Measurements from ENCODE around the gene ZNF792. TPM values are rescaled to one million over a fixed set of nuclear protein-coding genes. Genes with fewer than 3 reads are reported as not detected.

Gene ZNF792
- polyA plus RNA-seq, 1 of the 3 experiments (the other 2 are of a cell fraction): 1.5 TPM

GRCh38 chr19:34943861-34944573 lies 20.0 kb downstream of the ZNF792 start:
- CTCF ChIA-PET: interaction anchor here (1.9 kb wide), 1 partner anchor 17 kb away, joined by 4 read pairs; the partner anchor contains the start of gene ZNF30
- no peak overlapping the region for H2AFZ ChIP-seq (ENCODE audit: low read depth)
- no peak overlapping the region for H3K9ac ChIP-seq
- H3K27ac ChIP-seq (ENCODE audit: low read depth in 2 of 2, low read length in 1 of 2): no peak overlapping the region
- peaks cover 10% of the 10 kb centered on the region; the same call in 1 of the 2 replicates for H3K9me3 ChIP-seq
- TF ChIP-seq JUND (IDR thresholded peaks at IDR 0.05) (no peak), MEF2A (IDR thresholded peaks at IDR 0.05; ENCODE audit: borderline replicate concordance, low read depth) (no peak), MAX (IDR thresholded peaks at IDR 0.05; ENCODE audit: low read depth) (no peak), TCF12 (IDR thresholded peaks at IDR 0.05) (no peak), EP300 (IDR thresholded peaks at IDR 0.05; ENCODE audit: borderline replicate concordance in 1 of 2, low read depth in 1 of 2, low read length in 1 of 2) (no peak), RXRA (IDR thresholded peaks at IDR 0.05; ENCODE audit: borderline replicate concordance, low read depth) (no peak), NRF1 (IDR thresholded peaks at IDR 0.05; ENCODE audit: low read depth, low read length) (no peak), GATA2 (CRISPR knock-in tag; IDR thresholded peaks at IDR 0.05) (no peak)
- H3K4me1 ChIP-seq (ENCODE audit: control insufficient read depth in 1 of 2, insufficient read depth in 2 of 2, low read depth in 1 of 2, low read length in 1 of 2): no peaks in the 10 kb centered on the region
- POLR2A ChIA-PET: no interaction called here
- no peak overlapping the region for H3K4me2 ChIP-seq
- H3K27me3 ChIP-seq (ENCODE audit: insufficient read depth): no peaks in the 10 kb centered on the region
- no peaks in the 10 kb centered on the region for H4K20me1 ChIP-seq (ENCODE audit: insufficient read depth)
- peaks cover 4% of the 10 kb centered on the region for H3F3A ChIP-seq (replicated peaks; ENCODE audit: insufficient read depth)
- peak overlapping the region in 1 of 2 experiments; percentile 7; a peak in 1 of 4 replicates for H3K4me3 ChIP-seq (ENCODE audit: low read depth in 2 of 2, low read length in 1 of 2)
- no peak for DNase-seq
- 92% methylated on average over 13 of the region's 13 CpGs for WGBS (ENCODE audit: low lambda C conversion rate)
- H3K36me3 ChIP-seq (replicated peaks in 1 of 2; ENCODE audit: control insufficient read depth in 1 of 2, insufficient read depth in 2 of 2, low read length in 1 of 2): peaks cover 22 to 43% of the 10 kb centered on the region in 2 experiments
- H3K79me2 ChIP-seq (ENCODE audit: insufficient read depth): no peaks in the 10 kb centered on the region
- H3K9me2 ChIP-seq: no peaks in the 10 kb centered on the region

GRCh38 chr19:34938886-34939285 lies 25.1 kb downstream of the ZNF792 start:
- ChIA-PET CTCF (no interaction called here), POLR2A (no interaction called here)
- Histone ChIP-seq H3K4me3 (ENCODE audit: low read depth in 2 of 2, low read length in 1 of 2) (no peak overlapping the region), H3K36me3 (replicated peaks in 1 of 2; ENCODE audit: control insufficient read depth in 1 of 2, insufficient read depth in 2 of 2, low read length in 1 of 2) (peaks cover 13 to 27% of the 10 kb centered on the region in 2 experiments), H4K20me1 (ENCODE audit: insufficient read depth) (no peaks in the 10 kb centered on the region), H2AFZ (ENCODE audit: low read depth) (no peak overlapping the region), H3F3A (replicated peaks; ENCODE audit: insufficient read depth) (no peaks in the 10 kb centered on the region), H3K9me2 (no peaks in the 10 kb centered on the region), H3K27me3 (ENCODE audit: insufficient read depth) (no peaks in the 10 kb centered on the region), H3K9ac (no peak overlapping the region), H3K4me1 (ENCODE audit: control insufficient read depth in 1 of 2, insufficient read depth in 2 of 2, low read depth in 1 of 2, low read length in 1 of 2) (no peaks in the 10 kb centered on the region), H3K79me2 (ENCODE audit: insufficient read depth) (no peaks in the 10 kb centered on the region), H3K9me3 (peaks cover 10% of the 10 kb centered on the region; the same call in 1 of the 2 replicates), H3K4me2 (no peak overlapping the region), H3K27ac (ENCODE audit: low read depth in 2 of 2, low read length in 1 of 2) (no peak overlapping the region)
- no peak for DNase-seq
- no peak for TF ChIP-seq EZH2phosphoT487 (IDR thresholded peaks at IDR 0.05; ENCODE audit: borderline replicate concordance, low read depth)
- TF ChIP-seq MXI1 (IDR thresholded peaks at IDR 0.05; ENCODE audit: low read depth, low read length): no peak
- TF ChIP-seq RCOR1 (IDR thresholded peaks at IDR 0.05; ENCODE audit: low read length): no peak
- no peak for TF ChIP-seq GATA2 (CRISPR knock-in tag; IDR thresholded peaks at IDR 0.05)
- no peak for TF ChIP-seq TEAD4 (IDR thresholded peaks at IDR 0.05; ENCODE audit: borderline replicate concordance, insufficient read depth)
- TF ChIP-seq NFIC (IDR thresholded peaks at IDR 0.05; ENCODE audit: borderline replicate concordance): no peak
- no peak for TF ChIP-seq MAX (IDR thresholded peaks at IDR 0.05; ENCODE audit: low read depth)
- TF ChIP-seq RAD21 (IDR thresholded peaks at IDR 0.05; ENCODE audit: low read length): no peak
- TF ChIP-seq TAF1 (IDR thresholded peaks at IDR 0.05; ENCODE audit: borderline replicate concordance, low read depth, low read length): no peak
- TF ChIP-seq, protein P1, sequence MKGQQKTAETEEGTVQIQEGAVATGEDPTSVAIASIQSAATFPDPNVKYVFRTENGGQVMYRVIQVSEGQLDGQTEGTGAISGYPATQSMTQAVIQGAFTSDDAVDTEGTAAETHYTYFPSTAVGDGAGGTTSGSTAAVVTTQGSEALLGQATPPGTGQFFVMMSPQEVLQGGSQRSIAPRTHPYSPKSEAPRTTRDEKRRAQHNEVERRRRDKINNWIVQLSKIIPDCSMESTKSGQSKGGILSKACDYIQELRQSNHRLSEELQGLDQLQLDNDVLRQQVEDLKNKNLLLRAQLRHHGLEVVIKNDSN (IDR thresholded peaks at IDR 0.05; ENCODE audit: borderline replicate concordance, low read depth): no peak
- TF ChIP-seq MEF2A (IDR thresholded peaks at IDR 0.05; ENCODE audit: borderline replicate concordance, low read depth): no peak
- no peak for TF ChIP-seq POLR2AphosphoS5 (IDR thresholded peaks at IDR 0.05; ENCODE audit: low read depth, low read length)
- no peak for TF ChIP-seq FOXJ3 (CRISPR knock-in tag; IDR thresholded peaks at IDR 0.05)
- no peak for TF ChIP-seq RFX5 (IDR thresholded peaks at IDR 0.05; ENCODE audit: low read length)
- TF ChIP-seq EP300 (IDR thresholded peaks at IDR 0.05; ENCODE audit: borderline replicate concordance in 1 of 2, low read depth in 1 of 2, low read length in 1 of 2): no peak
- 88% methylated on average over 10 of the region's 10 CpGs for WGBS (ENCODE audit: low lambda C conversion rate)

All from SK-N-SH (cell line).